Measurements from ENCODE around the gene SLC39A2. TPM values are rescaled to one million over a fixed set of nuclear protein-coding genes. Genes with fewer than 3 reads are reported as not detected.
A peak's percentile ranks its signal among the peaks of the same experiment; 100 is the strongest.
"Not testable (repeated sequence)": the region's sequence is repeated elsewhere in the genome, so short reads cannot be mapped to it uniquely, and the experiment has no call there.

The SLC39A2 gene
- total RNA-seq, 6 experiments from 2014 or later, result 0.15 TPM; not detected in 5

DNA sequence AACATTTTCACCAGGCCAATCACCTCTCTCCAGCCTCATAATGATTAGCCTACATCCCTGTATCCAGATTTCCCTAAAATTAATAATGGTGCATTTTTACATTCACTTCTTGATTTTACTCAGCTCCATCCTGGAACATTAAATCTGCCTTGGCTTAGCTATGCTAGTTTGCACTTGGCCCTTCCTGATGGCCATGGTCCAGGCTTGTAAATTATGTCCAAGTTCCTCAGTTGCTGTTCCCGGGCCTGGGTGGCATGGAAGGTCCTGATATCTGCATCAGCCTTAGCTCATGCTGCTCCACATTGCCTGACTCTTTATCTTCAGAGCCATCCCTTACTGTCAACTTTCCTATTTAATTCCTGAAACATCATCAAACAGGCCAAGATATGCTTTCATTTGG lies 20.4 kb upstream of the SLC39A2 start:
- H3K36me3 Mint-ChIP-seq (ENCODE audit: low read depth), result no peaks in the 10 kb centered on the region

GRCh38 chr14:20980906-20981305 lies 18.2 kb upstream of the SLC39A2 start:
- Mint-ChIP-seq H3K27ac (no peak overlapping the region), H3K4me1 (ENCODE audit: low read depth) (no peaks in the 10 kb centered on the region), H3K36me3 (ENCODE audit: low read depth) (no peaks in the 10 kb centered on the region), H3K4me3 (no peak overlapping the region), H3K9me3 (no peaks in the 10 kb centered on the region), H3K27me3 (ENCODE audit: insufficient read depth) (peaks cover 3% of the 10 kb centered on the region)
- no peak for DNase-seq
- TF ChIP-seq, protein P1, sequence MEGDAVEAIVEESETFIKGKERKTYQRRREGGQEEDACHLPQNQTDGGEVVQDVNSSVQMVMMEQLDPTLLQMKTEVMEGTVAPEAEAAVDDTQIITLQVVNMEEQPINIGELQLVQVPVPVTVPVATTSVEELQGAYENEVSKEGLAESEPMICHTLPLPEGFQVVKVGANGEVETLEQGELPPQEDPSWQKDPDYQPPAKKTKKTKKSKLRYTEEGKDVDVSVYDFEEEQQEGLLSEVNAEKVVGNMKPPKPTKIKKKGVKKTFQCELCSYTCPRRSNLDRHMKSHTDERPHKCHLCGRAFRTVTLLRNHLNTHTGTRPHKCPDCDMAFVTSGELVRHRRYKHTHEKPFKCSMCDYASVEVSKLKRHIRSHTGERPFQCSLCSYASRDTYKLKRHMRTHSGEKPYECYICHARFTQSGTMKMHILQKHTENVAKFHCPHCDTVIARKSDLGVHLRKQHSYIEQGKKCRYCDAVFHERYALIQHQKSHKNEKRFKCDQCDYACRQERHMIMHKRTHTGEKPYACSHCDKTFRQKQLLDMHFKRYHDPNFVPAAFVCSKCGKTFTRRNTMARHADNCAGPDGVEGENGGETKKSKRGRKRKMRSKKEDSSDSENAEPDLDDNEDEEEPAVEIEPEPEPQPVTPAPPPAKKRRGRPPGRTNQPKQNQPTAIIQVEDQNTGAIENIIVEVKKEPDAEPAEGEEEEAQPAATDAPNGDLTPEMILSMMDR (IDR thresholded peaks at IDR 0.05), result no peak

More for the DNA sequence above, 20.4 kb upstream of the SLC39A2 start:
- Mint-ChIP-seq H3K27ac (no peak overlapping the region), H3K4me3 (no peak overlapping the region), H3K27me3 (ENCODE audit: insufficient read depth) (peaks cover 3% of the 10 kb centered on the region), H3K9me3 (no peaks in the 10 kb centered on the region), H3K4me1 (ENCODE audit: low read depth) (peaks cover 17% of the 10 kb centered on the region)
- no peak for DNase-seq
- TF ChIP-seq, protein P1 (IDR thresholded peaks at IDR 0.05), result no peak

DNA sequence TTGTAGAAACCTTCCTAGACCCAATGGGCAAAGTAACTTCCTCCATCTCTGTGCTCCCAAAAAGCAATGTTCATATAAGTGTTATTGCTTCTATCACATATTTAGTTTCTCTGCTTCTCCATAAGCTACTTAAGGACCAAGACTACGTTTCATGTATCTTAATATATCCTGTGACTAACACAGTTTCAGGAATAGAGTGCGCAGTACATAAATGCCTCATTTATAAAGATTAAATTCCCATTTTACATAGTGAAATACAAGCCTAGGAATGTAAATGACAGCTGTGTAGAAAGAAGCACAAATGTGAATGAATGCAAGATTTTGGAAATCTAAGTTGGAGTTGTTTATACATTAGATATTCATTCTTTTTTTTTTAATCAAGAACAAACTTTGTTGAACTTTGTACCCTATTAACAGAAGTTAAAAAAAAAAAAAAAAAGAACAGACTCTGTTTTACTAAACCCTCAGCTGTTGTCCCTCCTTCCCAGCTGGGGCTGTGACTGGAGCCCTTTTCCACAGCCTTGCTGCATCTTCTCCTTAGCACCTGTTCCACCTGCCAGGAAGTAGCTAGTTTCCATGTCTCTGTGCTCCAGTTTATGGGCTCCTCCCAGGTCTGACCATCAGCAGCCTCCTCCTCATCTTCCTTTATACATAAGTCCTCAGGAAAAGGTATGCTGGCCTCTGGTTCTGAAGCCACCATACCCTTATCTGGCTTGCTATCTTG lies 16.3 kb upstream of the SLC39A2 start:
- H3K9me3 Mint-ChIP-seq, result no peaks in the 10 kb centered on the region
- H3K4me1 Mint-ChIP-seq (ENCODE audit: low read depth), result peaks cover 19% of the 10 kb centered on the region
- H3K36me3 Mint-ChIP-seq (ENCODE audit: low read depth), result no peaks in the 10 kb centered on the region
- TF ChIP-seq, protein P1 (IDR thresholded peaks at IDR 0.05), result no peak
- no peak overlapping the region for H3K4me3 Mint-ChIP-seq
- no peak for DNase-seq
- H3K27me3 Mint-ChIP-seq (ENCODE audit: insufficient read depth), result peaks cover 5% of the 10 kb centered on the region
- no peak overlapping the region for H3K27ac Mint-ChIP-seq

GRCh38 chr14:20985650-20986049 lies 13.4 kb upstream of the SLC39A2 start:
- not testable (repeated sequence) for H3K27ac Mint-ChIP-seq; H3K4me3 Mint-ChIP-seq; H3K27me3 Mint-ChIP-seq (ENCODE audit: insufficient read depth); H3K36me3 Mint-ChIP-seq (ENCODE audit: low read depth); H3K9me3 Mint-ChIP-seq; DNase-seq
- H3K4me1 Mint-ChIP-seq (ENCODE audit: low read depth), result peaks cover 41% of the 10 kb centered on the region

DNA sequence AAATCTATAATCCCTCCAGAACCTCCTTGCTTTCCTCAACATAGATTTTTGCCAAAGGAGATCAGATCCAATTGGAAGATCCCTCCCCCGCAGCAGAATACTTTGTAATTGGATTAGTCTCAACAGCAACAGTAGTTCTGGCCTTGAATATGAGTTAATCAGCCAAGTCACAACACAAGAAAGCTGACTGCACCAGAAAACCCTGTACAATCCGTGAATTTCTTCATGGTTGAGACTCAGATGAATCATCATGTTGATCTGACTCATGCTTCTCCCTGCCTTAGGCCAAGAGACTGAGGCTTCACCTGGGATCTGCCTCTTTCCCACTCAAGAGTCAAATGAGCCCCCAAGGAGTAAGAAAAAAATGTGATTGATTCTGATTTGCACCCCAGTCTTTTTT lies 12.3 kb upstream of the SLC39A2 start:
- peaks cover 49% of the 10 kb centered on the region for H3K4me1 Mint-ChIP-seq (ENCODE audit: low read depth)
- no peaks in the 10 kb centered on the region for H3K9me3 Mint-ChIP-seq
- peaks cover under 1% of the 10 kb centered on the region; the same call in 1 of the 2 replicates for H3K36me3 Mint-ChIP-seq (ENCODE audit: low read depth)
- peak overlapping the region; percentile 82 for H3K27ac Mint-ChIP-seq
- no peak overlapping the region; the same call in 1 of the 2 replicates for H3K4me3 Mint-ChIP-seq
- TF ChIP-seq, protein P1 (IDR thresholded peaks at IDR 0.05), result no peak
- H3K27me3 Mint-ChIP-seq (ENCODE audit: insufficient read depth), result peaks cover 5% of the 10 kb centered on the region
- DNase-seq, result peak; percentile 92

GRCh38 chr14:20988717-20989470 lies 10.2 kb upstream of the SLC39A2 start:
- no peak for DNase-seq
- peak overlapping the region; percentile 42 for H3K27ac Mint-ChIP-seq
- TF ChIP-seq, protein P1 (IDR thresholded peaks at IDR 0.05), result no peak
- H3K9me3 Mint-ChIP-seq, result no peaks in the 10 kb centered on the region
- peaks cover 2% of the 10 kb centered on the region; the same call in 1 of the 2 replicates for H3K27me3 Mint-ChIP-seq (ENCODE audit: insufficient read depth)
- H3K36me3 Mint-ChIP-seq (ENCODE audit: low read depth), result peaks cover 12% of the 10 kb centered on the region
- peaks cover 53% of the 10 kb centered on the region for H3K4me1 Mint-ChIP-seq (ENCODE audit: low read depth)
- H3K4me3 Mint-ChIP-seq, result peak overlapping the region; percentile 86
